Measurements from ENCODE around the gene SREBF1. TPM values are rescaled to one million over a fixed set of nuclear protein-coding genes. Genes with fewer than 3 reads are reported as not detected.
"Not testable (repeated sequence)": the region's sequence is repeated elsewhere in the genome, so short reads cannot be mapped to it uniquely, and the experiment has no call there.

The SREBF1 gene
- total RNA-seq, 1 experiment from 2014 or later: 25.7 TPM

- no peak for DNase-seq (ENCODE audit: low read depth)
These were observed 24.4 kb downstream of the SREBF1 start for GRCh38 chr17:17812211-17813054.

GRCh38 chr17:17811381-17812210 is 25.2 kb downstream of the SREBF1 start:
- no peak for DNase-seq (ENCODE audit: low read depth)

- no peak for DNase-seq (ENCODE audit: low read depth)
These were observed 25.9 kb downstream of the SREBF1 start for GRCh38 chr17:17810895-17811248.

DNA sequence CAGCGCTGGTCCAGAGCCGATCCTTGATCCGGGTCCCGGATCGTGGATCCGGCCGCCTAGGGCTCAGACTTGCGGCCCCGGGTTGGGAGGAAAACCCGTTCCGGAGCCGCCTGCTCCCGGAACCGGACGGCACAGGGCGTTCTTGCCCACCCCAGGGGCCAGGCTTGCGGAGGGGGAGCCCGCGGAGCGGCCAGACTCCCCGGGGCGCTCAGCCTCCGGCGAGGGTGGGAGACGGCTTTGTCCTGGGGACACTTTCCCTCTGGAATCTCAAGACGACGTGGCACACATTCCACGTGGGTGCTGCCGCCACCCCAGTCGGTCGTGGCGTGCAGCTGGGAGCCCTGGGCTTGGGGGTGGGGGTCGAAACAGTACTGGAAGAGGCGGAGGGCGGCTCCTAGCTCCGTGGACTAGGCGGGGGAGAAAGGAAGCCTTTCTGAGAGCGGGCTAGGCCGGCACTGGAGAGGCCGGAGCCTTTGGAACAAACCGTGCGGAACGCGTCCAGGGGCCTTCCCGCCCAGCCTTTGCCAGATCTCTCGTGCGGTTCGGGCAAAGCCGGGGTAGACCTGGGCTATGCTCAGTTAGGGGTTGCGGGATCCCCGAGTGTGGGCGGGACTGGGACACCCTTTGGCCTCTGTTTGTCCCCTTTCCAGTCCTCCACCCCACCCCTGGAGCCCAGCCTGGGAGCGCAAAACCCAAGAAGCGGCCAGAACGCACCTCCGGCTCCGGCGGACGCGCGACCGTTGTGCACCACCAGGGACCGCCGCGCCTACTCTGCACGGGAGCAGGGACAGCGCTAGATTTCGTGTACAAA is 26.5 kb downstream of the SREBF1 start:
- DNase-seq (ENCODE audit: low read depth): no peak

DNA sequence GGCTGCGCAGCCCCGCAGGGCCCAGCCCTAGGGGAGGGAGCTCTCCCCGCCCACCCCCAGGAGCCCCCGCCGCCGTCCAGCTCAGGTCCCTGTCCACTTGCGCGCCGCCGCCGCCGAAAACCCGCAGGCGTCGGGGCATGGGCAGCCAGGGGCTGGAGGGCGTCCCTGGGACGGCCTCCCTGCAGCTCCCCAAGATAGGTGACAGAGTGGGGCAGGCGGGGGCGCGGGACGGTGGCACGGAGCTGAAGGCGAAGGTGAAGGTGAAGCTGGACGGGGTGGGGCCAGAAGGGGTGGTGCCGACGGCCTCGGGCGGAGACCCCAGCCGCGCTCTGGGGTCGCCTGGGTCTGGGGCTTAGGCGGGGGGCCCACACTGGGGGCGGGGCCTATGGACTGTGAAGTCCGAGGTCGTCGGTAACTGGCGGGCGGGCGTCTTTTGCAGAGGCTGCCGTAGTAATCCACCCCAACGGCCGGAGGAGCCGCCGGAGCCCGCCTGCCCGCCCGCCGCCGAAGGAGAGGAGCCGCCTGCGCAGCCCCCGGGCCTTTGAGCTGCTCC is 27.2 kb downstream of the SREBF1 start:
- no peak for DNase-seq (ENCODE audit: low read depth)

- DNase-seq (ENCODE audit: low read depth): no peak
These were observed 27.9 kb downstream of the SREBF1 start for GRCh38 chr17:17808706-17809432.

DNA sequence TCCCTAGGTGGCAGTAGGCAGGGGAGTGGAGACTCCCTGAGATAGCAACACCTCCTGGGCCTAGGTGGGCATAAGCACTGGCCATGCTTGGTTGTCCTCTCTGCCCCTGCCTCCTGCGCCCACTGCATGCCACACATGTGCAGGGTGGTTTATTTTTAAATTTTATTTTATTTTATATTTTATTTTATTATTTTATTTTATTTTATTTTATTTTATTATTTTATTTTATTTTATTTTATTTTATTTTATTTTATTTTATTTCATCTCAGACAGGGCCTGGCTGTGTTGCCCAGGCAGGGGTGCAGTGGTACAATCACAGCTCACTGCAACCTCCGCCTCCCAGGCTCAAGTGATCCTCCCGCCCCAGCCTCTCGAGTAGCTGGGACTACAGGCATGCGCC is 28.6 kb downstream of the SREBF1 start:
- DNase-seq (ENCODE audit: low read depth): not testable (repeated sequence)

GRCh38 chr17:17807440-17807839 is 29.3 kb downstream of the SREBF1 start:
- DNase-seq (ENCODE audit: low read depth): no peak

- DNase-seq (ENCODE audit: low read depth): no peak
These were observed 30.0 kb downstream of the SREBF1 start for GRCh38 chr17:17806611-17807274.

DNA sequence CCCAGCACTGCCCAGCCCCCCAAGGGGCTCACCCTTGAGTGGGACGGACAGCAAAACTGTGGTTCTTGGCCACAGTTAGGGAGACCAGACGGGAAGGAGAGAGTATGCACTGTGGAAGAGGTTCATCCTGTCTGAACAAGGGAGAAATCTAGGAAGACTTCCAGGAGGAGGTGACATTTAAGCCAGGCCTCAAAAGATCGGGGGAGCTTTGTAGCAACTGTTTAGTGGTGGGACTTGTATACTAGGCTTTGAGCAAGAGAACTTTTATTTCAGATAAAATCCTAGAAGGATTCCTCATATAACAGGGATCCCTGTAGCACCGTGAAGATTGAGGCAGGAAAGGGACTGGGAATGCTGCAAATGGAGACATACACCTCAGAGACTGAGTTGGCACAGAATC is 30.8 kb downstream of the SREBF1 start:
- no peak for DNase-seq (ENCODE audit: low read depth)

GRCh38 chr17:17805575-17805974 is 31.2 kb downstream of the SREBF1 start:
- no peak for DNase-seq (ENCODE audit: low read depth)

DNA sequence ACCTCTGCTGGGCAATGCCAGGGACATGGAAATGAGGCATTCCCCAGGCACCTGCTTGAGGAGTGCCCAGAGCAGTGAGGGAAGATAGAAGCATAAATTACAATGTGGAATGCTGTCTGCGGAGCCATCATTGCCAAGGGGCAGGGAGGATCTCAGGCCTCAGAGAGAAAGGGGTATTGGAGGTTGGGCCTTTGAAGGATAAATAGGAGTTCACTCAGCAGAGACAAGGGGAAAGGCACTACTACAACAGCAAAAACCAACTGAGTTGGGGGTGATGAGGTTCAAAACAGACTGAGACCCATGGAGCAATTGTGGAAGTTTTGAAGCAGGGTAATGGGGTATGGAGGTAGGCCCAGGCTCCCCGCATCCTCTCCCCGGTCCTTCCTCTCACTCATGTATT is 32.8 kb downstream of the SREBF1 start:
- no peak for DNase-seq (ENCODE audit: low read depth)

DNA sequence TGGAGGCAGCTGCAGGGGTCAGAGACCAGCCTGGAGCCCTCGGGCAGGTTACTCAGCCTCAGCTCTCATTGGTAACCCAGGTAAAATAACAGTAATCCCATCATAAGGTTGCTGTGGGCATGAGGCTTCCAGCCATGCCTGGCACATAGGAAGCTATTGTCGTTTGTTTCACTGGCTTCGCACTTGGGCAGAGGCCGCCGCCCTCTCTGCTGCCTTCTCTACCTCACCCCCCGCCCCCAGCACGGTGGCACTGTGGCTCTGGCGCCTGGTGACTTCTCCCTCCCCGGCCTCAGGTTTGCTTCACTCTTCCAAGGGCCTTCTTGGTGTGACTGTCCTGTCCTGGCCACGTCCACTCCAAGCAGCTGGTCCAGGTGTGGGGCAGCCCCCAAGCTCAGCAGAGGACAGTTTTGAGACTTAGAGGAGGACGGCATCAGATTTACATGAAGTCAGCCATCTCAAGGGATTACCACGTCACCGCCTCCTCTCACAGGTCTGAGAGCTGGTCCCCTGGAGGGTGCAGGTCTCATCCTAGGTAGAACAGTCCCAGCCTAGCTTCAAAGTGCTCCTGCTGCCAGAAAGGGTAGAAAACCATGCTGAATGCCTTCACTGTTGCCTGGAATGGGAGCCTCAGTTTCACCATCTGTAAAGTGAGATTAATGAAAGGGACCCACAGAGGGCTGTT is 34.8 kb downstream of the SREBF1 start:
- DNase-seq (ENCODE audit: low read depth): no peak

- no peak for DNase-seq (ENCODE audit: low read depth)
These were observed 36.2 kb downstream of the SREBF1 start for GRCh38 chr17:17800504-17801021.

DNA sequence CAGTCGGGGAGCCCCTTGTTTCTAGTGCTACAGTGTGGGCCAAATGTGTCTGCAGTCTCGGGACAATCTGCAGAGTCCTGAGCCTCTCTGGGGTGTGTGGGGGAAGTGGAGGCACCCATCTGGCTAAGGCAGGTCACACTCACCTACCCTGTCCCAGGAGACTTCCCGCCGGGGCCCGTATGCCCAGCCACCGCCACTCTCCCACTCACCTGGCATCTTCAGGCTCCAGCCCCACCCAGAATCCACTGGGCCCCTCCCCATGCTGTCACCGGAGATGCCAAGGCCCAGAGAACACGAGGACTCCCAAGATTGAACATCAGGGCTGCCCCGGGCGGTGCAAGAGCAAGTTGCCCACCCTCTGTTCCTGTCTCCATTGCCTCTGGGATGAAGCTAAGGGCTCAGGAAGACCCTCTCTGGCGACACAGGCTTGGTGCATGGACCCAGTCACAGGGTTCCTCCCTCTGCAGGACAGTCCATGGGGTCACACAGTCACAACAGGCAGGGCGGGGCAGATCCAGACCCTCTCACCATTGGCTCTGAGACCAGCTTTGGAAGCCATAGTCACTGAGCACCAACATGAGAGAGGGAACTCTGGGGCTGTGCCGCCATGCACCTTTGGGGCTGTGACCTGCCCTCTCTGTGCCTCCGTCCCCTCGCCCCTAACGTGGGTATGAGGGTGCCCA is 38.1 kb downstream of the SREBF1 start:
- no peak for DNase-seq (ENCODE audit: low read depth)

GRCh38 chr17:17798010-17798556 is 38.7 kb downstream of the SREBF1 start:
- DNase-seq (ENCODE audit: low read depth): no peak

- DNase-seq (ENCODE audit: low read depth): no peak
These were observed 39.5 kb downstream of the SREBF1 start for GRCh38 chr17:17797119-17797809.

- no peak for DNase-seq (ENCODE audit: low read depth)
These were observed 40.1 kb downstream of the SREBF1 start for GRCh38 chr17:17796787-17797061.
